GM10248 (cell line): Measurements from ENCODE around the gene DAGLA.

ENCODE experiments used
- CTCF ChIA-PET: fragments of 300-600 bp; sonication (Branson Sonifier 250); formaldehyde crosslinking; extraction: SDS; loops from one replicate; lab custom pipeline; 2021; ENCODE audit warnings: antibody characterized with exemption; lab: Yijun Ruan, JAX
- POLR2A ChIA-PET: fragments of 350-650 bp; sonication (Branson Sonifier 250); formaldehyde crosslinking; extraction: SDS; loops from one replicate; lab custom pipeline; 2020; ENCODE audit warnings: antibody characterized with exemption; lab: Yijun Ruan, JAX
- DNase-seq: peaks from one replicate; pipeline ENCODE4 v3.0.0; 2012; ENCODE audit errors: extremely low spot score
- CTCF ChIP-seq: IDR thresholded peaks from 2 replicates; pipeline ENCODE4 v1.5.1; 2012; ENCODE audit warnings: mild to moderate bottlenecking, low read depth; ENCODE audit errors: extremely low read depth, missing control alignments, control extremely low read depth

Gene DAGLA

GRCh38 chr11:61793829-61794204, 113.6 kb downstream of the DAGLA start:
- POLR2A ChIA-PET: interaction anchor here (1.1 kb wide), 1 partner anchor 8 kb away, joined by 3 read pairs; no protein-coding TSS in a partner anchor
- TF ChIP-seq CTCF: no peak
- no peak for DNase-seq
- CTCF ChIA-PET: interaction anchor here (1.1 to 11.8 kb wide), 7 partner anchors 7 to 314 kb away, joined by 6 to 129 read pairs (median 91); partner anchors contain the start of gene BEST1

- DNase-seq: no peak
- ChIA-PET CTCF (interaction anchor here (1.1 to 11.8 kb wide), 6 partner anchors 37 to 314 kb away, joined by 3 to 129 read pairs (median 80); partner anchors contain the start of gene BEST1), POLR2A (no interaction called here)
- TF ChIP-seq CTCF: no peak
Observed at GRCh38 chr11:61794579-61794978, 114.4 kb downstream of the DAGLA start.

- DNase-seq: no peak
- ChIA-PET POLR2A (no interaction called here), CTCF (interaction anchor here (1.1 to 11.8 kb wide), 11 partner anchors 8 to 313 kb away, joined by 3 to 129 read pairs (median 48); partner anchors contain the start of genes BEST1, FADS1 and FADS2)
- no peak for TF ChIP-seq CTCF
Observed at GRCh38 chr11:61795459-61795858, 115.3 kb downstream of the DAGLA start.

GRCh38 chr11:61795876-61796526, 115.8 kb downstream of the DAGLA start:
- POLR2A ChIA-PET: interaction anchor here (1.6 to 2.0 kb wide), 3 partner anchors 12 to 152 kb away, joined by 4 to 9 read pairs (median 5); no protein-coding TSS in a partner anchor
- DNase-seq: no peak
- TF ChIP-seq CTCF: no peak
- CTCF ChIA-PET: interaction anchor here (0.7 to 11.8 kb wide), 21 partner anchors 9 to 515 kb away, joined by 3 to 129 read pairs (median 11); partner anchors contain the start of genes BEST1, FADS1 and FADS2
